GM19099 (cell line): ENCODE results near the gene MRPS5.

Source experiments
- POLR2A ChIP-seq: IDR thresholded peaks from 3 replicates; pipeline ENCODE4 v1.6.1; 2011; ENCODE audit warnings: low read depth; ENCODE audit not compliant: insufficient read length; ENCODE audit errors: extremely low read depth

MRPS5 gene

GRCh38 chr2:95071856-95072255 lies 49.8 kb downstream of the MRPS5 start:
- no peak for TF ChIP-seq POLR2A

- no peak for TF ChIP-seq POLR2A
Measured at GRCh38 chr2:95069465-95069864, 52.1 kb downstream of the MRPS5 start.

DNA sequence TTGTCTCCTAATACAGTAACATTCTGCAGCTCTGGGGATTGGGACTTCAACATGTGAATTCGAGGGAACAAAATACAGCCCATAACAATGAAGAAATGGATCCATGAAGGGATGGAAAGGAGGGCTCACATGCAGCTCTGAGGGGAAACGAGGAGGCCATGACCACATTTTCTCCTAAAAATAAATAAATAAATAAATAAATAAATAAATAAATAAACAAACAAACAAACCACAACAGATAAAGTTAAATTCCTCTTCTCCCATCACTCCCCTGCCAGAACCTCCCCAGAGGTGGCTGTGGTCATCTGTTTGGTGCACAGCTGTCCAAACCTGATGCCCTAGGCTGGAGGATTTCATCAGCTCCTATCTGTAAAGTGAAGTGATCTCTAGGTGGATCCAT lies 53.4 kb downstream of the MRPS5 start:
- TF ChIP-seq POLR2A: no peak

GRCh38 chr2:95063086-95063958 lies 58.3 kb downstream of the MRPS5 start:
- TF ChIP-seq POLR2A: no peak

GRCh38 chr2:95062242-95063085 lies 59.1 kb downstream of the MRPS5 start:
- TF ChIP-seq POLR2A: no peak

- no peak for TF ChIP-seq POLR2A
Measured at GRCh38 chr2:95061601-95062183, 59.9 kb downstream of the MRPS5 start.

DNA sequence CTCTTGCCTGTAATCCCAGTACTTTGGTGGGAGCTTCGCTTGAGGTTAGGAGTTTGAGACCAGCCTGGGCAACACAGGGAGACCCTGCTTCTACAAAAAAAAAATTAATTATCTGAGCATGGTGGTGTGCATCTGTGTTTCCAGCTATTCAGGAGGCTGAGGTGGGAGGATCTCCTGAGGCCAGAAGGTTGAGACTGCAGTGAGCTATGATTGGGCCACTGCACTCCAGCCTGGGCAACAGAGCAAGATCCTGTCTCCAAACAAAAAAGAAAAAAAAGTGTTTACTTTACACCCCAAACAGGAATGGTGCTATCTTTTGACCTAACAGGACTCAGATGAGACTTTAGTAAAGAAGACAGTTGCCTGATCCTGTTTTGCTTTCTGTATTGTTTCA lies 60.5 kb downstream of the MRPS5 start:
- no peak for TF ChIP-seq POLR2A

DNA sequence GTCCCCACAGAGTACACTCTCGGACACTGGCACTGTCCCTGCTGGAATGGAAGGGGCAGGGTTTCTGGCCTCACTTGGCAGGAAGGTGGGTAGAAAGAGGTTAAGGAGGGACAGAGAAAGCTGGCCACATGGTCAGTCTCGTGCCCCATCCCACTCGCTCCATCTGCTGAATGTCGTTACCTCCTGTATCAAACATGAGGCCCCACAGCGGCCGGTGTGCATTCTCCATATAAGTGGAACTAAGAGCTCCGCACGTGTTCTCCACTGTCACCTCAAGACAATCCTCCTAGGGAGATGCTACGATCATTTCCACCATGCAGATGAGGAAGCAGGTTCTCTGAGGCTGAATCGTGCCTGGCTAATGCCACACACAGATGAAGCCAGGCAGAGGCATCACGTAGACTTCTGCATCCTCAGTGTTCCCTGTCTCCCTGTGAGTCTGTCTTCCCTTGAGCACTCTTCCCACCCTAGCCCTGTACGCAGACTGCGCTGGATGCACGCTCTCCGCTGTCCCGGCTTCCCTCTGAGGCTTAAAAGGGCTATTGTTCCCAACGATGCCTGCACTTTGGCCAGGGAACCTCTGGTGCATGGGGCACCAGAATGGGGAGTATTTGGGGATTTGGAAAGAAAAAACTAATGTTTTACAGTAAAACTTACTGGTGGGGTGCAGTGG lies 61.0 kb downstream of the MRPS5 start:
- TF ChIP-seq POLR2A: no peak

DNA sequence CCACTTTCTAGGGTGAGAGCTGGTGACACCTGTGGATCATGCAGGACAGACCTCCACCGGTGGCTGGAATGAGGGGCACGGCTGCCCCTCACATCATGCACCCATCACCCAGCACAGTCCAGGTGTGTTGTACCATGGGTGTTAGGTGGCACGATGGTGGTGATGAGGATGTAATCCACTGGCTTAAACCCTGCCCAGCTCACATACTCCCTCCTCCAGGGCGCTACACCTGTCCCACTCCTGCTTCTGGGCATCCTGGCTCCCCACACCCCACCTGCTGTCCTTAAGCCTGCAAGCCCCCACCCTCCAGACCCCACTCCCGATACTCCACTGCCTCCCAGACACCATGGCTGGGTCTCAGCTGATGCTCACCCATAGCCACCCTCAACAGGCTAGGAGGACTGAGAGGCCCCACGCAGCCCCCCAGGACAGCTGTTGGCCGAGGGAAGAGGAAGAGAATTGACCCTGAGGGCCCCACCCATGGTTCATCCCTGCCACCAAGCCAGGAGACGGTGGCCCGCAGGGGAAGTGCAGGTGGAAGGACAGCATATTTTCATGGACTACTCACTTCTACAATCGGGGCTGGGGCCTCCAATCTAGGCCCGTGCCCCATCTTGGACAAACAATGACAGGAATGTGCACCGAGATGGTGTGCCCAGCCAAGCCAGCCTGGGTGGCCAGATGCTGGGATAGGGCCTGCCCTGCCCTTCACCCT lies 61.8 kb downstream of the MRPS5 start:
- no peak for TF ChIP-seq POLR2A

DNA sequence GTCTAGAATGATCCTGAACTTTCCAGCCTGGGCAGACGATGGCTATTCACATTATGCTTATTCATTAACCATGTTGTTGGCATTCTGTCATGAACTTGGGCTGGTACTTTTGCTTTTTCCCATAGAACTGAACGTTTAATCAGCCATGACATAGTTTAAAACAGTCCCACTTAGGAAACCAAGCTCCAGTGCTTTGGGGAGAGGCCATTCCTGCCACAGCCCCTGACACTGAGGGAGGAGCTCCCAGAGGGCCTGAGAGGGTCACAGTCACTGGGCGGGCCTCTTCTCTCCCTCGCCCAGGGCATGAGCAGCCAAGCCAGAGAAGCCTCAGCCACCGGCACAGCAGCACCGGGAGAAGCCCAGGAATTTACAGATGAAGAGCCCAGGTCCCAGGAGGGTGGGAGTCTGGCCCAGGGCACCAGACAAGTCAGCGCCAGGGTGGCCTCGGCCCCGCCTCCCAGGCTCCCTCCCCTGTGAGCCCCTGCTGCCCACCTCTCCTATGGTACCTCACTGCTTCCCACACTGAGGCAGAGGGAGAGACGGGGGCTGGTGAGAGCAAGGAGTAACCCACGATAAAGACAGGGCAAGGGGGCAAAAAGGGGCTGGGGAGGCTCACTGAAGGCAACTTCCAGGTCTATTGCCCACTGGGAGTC lies 62.5 kb downstream of the MRPS5 start:
- TF ChIP-seq POLR2A: no peak

DNA sequence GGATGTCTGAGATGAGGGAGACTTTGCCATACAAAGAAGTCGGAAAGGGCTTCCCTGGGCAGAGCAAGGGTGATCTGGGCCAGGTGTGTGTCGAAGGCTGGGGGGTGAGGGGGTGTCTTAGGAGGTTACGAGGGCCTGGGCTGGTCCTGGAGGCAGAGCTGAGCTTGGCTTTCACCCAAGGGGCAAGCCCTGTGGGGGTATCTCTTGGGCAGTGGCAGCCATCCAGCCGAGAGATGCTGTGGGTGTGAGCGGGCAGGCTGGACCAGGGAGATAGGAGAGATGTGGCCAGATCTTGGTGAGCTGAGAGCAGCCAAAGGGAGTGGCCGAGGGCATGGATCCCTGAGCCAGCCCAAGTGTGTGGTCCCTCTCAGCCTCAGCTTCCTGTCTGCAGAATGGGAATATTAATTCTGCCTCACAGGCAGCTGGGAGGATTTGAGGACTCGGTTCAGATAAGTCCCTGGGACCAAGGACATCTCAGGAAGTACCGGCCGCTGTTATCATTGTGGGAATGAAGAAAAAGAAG lies 63.1 kb downstream of the MRPS5 start:
- no peak for TF ChIP-seq POLR2A

- no peak for TF ChIP-seq POLR2A
Measured at GRCh38 chr2:95057535-95058370, 63.9 kb downstream of the MRPS5 start.
